Ishikawa (cell line): ENCODE results near the gene KRT36.

Experiments
- EGR1 ChIP-seq: IDR thresholded peaks from 2 replicates; pipeline ENCODE4 v1.6.1; 2012
- EP300 ChIP-seq: IDR thresholded peaks from 2 replicates; pipeline ENCODE4 v1.6.1; 2012; ENCODE audit warnings: borderline replicate concordance
- MAX ChIP-seq: IDR thresholded peaks from 2 replicates; pipeline ENCODE4 v1.6.1; 2012
- RAD21 ChIP-seq: IDR thresholded peaks from 2 replicates; pipeline ENCODE4 v1.6.1; 2012; ENCODE audit warnings: low read depth
- REST ChIP-seq: IDR thresholded peaks from 2 replicates; pipeline ENCODE4 v1.6.1; 2012; ENCODE audit warnings: low read depth, mild to moderate bottlenecking
- TAF1 ChIP-seq: IDR thresholded peaks from 2 replicates; pipeline ENCODE4 v1.6.1; 2012; ENCODE audit warnings: low read depth, mild to moderate bottlenecking
- USF1 ChIP-seq: IDR thresholded peaks from 2 replicates; pipeline ENCODE4 v1.6.1; 2012
- YY1 ChIP-seq: IDR thresholded peaks from 2 replicates; pipeline ENCODE4 v1.6.1; 2012; ENCODE audit warnings: low read depth
- ZBTB7A ChIP-seq: IDR thresholded peaks from 2 replicates; pipeline ENCODE4 v1.6.1; 2012; ENCODE audit warnings: low read depth

- TF ChIP-seq TAF1, result no peak
- TF ChIP-seq RAD21, result no peak
- TF ChIP-seq EP300, result no peak
- TF ChIP-seq MAX, result no peak
- no peak for TF ChIP-seq ZBTB7A
- TF ChIP-seq USF1, result no peak
- no peak for TF ChIP-seq REST
- TF ChIP-seq YY1, result no peak
- no peak for TF ChIP-seq EGR1
Observed at GRCh38 chr17:41437769-41438168, 51.9 kb downstream of the KRT36 start.
